Measurements from ENCODE around the gene FZD2. TPM values are rescaled to one million over a fixed set of nuclear protein-coding genes. Genes with fewer than 3 reads are reported as not detected.

The FZD2 gene
- total and polyA plus RNA-seq, 2 of the 13 experiments (the other 11 are each of a cell fraction or from before 2014, with no cell fraction given): 0.07 to 0.13 TPM

DNA sequence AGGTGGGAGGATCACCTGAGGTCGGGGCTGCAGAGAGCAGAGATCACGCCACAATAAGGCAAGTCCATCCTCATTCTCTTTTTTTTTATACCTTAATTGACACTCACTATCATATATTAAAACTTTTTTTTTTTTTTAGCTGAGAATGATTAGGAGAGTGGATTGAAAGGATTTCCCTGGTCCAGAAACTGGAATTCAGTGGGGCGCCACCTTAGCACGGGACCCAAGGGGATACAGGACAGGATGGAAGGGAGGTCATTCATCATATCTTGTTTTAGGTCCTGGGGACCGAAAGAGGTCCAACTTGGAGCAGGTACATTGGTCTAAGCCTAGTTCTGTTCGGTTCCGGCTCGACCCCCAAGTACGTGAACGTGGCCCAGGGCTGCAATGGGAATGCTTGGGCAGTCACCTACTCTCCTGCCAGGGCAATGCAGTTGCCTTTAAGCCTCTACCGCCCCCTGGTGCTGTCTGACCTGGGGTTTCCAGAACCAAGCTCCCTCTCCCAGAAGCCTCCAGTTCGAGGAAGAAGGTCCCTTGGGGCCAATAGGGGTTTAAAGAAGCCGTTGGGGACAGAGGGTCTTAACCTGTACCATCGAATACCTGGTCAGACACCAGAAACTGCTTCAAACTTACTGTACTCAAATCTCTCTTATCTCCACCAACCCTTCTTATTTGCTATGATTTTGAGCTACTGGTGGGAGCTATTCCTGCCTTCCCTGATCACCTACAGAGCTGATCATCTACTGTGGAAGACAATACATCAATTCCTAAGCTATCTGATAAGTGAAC is 34.2 kb upstream of the FZD2 start (continued):
- TF ChIP-seq, protein P1, sequence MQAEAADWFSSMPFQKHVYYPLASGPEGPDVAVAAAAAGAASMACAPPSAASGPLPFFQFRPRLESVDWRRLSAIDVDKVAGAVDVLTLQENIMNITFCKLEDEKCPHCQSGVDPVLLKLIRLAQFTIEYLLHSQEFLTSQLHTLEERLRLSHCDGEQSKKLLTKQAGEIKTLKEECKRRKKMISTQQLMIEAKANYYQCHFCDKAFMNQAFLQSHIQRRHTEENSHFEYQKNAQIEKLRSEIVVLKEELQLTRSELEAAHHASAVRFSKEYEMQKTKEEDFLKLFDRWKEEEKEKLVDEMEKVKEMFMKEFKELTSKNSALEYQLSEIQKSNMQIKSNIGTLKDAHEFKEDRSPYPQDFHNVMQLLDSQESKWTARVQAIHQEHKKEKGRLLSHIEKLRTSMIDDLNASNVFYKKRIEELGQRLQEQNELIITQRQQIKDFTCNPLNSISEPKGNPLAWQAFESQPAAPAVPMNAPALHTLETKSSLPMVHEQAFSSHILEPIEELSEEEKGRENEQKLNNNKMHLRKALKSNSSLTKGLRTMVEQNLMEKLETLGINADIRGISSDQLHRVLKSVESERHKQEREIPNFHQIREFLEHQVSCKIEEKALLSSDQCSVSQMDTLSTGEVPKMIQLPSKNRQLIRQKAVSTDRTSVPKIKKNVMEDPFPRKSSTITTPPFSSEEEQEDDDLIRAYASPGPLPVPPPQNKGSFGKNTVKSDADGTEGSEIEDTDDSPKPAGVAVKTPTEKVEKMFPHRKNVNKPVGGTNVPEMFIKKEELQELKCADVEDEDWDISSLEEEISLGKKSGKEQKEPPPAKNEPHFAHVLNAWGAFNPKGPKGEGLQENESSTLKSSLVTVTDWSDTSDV (CRISPR knock-in tag; IDR thresholded peaks at IDR 0.05): no peak
- TF ChIP-seq RARG (CRISPR knock-in tag; IDR thresholded peaks at IDR 0.05; ENCODE audit: low read depth) (no peak), NPAS2 (CRISPR knock-in tag; IDR thresholded peaks at IDR 0.05; ENCODE audit: borderline replicate concordance) (no peak), KMT2A (CRISPR knock-in tag; IDR thresholded peaks at IDR 0.05) (no peak), CCDC6 (CRISPR knock-in tag; IDR thresholded peaks at IDR 0.05) (no peak), SP140L (CRISPR knock-in tag; IDR thresholded peaks at IDR 0.05; ENCODE audit: borderline replicate concordance) (no peak), ATF7-NPFF (CRISPR knock-in tag; IDR thresholded peaks at IDR 0.05; ENCODE audit: low read depth) (no peak), ZNF766 (CRISPR knock-in tag; IDR thresholded peaks at IDR 0.05; ENCODE audit: borderline replicate concordance) (no peak), KDM4B (CRISPR knock-in tag; IDR thresholded peaks at IDR 0.05) (peak; percentile 67; the same call in 1 of the 2 replicates), HDAC1 (CRISPR knock-in tag; IDR thresholded peaks at IDR 0.05) (no peak), HNRNPH1 (optimal IDR thresholded peaks at IDR 0.05; ENCODE audit: low read depth, low read length) (no peak), ZNF264 (CRISPR knock-in tag; IDR thresholded peaks at IDR 0.05) (no peak), ZNF350 (CRISPR knock-in tag; IDR thresholded peaks at IDR 0.05; ENCODE audit: borderline replicate concordance, low read depth) (peak; percentile 66; the same call in 1 of the 2 replicates), RAD21 (CRISPR knock-in tag; IDR thresholded peaks at IDR 0.05) (peak; percentile 95), HOXD1 (CRISPR knock-in tag; IDR thresholded peaks at IDR 0.05) (no peak), DNMT3B (CRISPR knock-in tag; conservative IDR thresholded peaks at IDR 0.05) (no peak), NCOA1 (CRISPR knock-in tag; IDR thresholded peaks at IDR 0.05) (no peak)
- TF ChIP-seq, protein P2, sequence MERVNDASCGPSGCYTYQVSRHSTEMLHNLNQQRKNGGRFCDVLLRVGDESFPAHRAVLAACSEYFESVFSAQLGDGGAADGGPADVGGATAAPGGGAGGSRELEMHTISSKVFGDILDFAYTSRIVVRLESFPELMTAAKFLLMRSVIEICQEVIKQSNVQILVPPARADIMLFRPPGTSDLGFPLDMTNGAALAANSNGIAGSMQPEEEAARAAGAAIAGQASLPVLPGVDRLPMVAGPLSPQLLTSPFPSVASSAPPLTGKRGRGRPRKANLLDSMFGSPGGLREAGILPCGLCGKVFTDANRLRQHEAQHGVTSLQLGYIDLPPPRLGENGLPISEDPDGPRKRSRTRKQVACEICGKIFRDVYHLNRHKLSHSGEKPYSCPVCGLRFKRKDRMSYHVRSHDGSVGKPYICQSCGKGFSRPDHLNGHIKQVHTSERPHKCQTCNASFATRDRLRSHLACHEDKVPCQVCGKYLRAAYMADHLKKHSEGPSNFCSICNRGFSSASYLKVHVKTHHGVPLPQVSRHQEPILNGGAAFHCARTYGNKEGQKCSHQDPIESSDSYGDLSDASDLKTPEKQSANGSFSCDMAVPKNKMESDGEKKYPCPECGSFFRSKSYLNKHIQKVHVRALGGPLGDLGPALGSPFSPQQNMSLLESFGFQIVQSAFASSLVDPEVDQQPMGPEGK (CRISPR knock-in tag; IDR thresholded peaks at IDR 0.05): 0 out of 2 replicates have a peak, but pooled peaks have one; percentile 39
- TF ChIP-seq, protein P3, sequence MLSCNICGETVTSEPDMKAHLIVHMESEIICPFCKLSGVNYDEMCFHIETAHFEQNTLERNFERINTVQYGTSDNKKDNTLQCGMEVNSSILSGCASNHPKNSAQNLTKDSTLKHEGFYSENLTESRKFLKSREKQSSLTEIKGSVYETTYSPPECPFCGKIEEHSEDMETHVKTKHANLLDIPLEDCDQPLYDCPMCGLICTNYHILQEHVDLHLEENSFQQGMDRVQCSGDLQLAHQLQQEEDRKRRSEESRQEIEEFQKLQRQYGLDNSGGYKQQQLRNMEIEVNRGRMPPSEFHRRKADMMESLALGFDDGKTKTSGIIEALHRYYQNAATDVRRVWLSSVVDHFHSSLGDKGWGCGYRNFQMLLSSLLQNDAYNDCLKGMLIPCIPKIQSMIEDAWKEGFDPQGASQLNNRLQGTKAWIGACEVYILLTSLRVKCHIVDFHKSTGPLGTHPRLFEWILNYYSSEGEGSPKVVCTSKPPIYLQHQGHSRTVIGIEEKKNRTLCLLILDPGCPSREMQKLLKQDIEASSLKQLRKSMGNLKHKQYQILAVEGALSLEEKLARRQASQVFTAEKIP (CRISPR knock-in tag; IDR thresholded peaks at IDR 0.05; ENCODE audit: borderline replicate concordance): no peak
- TF ChIP-seq, protein P4, sequence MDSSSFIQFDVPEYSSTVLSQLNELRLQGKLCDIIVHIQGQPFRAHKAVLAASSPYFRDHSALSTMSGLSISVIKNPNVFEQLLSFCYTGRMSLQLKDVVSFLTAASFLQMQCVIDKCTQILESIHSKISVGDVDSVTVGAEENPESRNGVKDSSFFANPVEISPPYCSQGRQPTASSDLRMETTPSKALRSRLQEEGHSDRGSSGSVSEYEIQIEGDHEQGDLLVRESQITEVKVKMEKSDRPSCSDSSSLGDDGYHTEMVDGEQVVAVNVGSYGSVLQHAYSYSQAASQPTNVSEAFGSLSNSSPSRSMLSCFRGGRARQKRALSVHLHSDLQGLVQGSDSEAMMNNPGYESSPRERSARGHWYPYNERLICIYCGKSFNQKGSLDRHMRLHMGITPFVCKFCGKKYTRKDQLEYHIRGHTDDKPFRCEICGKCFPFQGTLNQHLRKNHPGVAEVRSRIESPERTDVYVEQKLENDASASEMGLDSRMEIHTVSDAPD (CRISPR knock-in tag; IDR thresholded peaks at IDR 0.05): no peak
